ENCODE results near the gene TAF3. TPM values are rescaled to one million over a fixed set of nuclear protein-coding genes. Genes with fewer than 3 reads are reported as not detected.

The TAF3 gene
- total RNA-seq, 1 donor from 2014 or later, result 12.4 TPM

DNA sequence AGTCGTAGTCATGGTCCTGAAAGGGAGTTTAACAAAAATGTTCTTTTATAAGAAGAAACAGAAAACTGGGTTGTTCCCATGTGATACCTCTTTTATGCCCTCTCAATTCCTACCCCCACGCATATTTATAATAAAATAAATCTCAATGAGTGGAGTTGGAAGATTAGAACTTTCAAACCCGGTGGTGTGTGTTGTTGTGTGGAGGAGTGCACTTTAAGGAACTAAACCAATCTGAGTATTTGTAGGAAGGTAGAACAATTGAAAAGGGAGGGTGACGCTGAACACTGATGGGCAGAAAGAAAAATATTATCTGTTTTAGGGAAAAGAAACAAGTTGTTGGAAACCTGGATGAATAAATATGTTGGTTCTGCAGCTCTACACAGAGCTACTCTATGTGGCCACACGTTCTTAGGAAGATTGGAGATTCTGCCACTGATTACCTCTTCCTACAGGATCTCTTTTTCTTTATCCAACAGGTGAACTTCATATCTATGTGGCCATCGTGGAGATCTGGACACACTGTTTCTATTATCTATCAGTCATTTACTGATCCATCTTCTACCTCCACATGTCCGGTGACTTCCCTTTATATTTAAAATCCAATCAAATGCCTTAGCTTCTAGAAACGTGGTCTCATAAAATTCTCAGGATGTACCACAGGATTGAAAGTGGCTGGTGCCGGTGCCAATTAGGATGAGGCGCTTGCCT is 223.1 kb downstream of the TAF3 start:
- no peak for DNase-seq (ENCODE audit: low spot score)
- intact Hi-C loops (cut with DNase I), result no loop called here

DNA sequence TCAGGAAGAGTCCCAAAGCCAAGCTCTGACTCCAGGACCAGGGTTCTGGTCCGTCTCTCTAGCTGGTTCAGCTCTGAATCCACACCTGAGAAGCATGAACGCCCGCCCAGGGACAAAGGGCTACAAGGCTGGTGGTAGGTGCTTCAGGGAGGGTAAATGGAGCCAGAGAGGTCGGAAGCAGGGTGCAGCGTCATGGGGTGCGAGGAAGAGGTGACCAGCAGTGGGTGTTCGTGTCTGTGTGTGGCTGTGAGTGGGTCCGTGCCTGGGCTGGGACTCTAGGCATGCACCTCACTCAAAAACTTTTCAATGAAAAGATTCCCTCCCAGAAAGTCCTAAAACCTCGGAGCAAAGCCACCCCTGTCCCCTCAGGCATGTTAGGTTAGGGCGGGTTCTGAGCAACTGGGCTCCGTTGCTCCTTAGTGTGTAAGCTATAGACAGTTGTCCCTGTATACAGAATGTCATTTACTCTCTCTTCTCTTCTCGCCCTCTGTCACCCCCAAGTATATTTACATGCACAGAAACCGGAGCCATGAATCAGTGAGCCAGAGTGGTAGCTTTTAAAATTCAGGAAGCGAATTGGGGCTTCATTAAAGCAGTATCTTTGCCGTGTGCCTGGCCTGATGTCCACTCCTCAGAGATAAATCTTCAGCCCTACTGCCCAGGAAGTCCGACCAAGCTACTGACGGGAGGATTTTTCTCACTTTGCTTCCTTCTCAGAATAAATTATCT is 223.9 kb downstream of the TAF3 start:
- intact Hi-C loops (cut with DNase I), result no loop called here
- peak; percentile 63 for DNase-seq (ENCODE audit: low spot score)

DNA sequence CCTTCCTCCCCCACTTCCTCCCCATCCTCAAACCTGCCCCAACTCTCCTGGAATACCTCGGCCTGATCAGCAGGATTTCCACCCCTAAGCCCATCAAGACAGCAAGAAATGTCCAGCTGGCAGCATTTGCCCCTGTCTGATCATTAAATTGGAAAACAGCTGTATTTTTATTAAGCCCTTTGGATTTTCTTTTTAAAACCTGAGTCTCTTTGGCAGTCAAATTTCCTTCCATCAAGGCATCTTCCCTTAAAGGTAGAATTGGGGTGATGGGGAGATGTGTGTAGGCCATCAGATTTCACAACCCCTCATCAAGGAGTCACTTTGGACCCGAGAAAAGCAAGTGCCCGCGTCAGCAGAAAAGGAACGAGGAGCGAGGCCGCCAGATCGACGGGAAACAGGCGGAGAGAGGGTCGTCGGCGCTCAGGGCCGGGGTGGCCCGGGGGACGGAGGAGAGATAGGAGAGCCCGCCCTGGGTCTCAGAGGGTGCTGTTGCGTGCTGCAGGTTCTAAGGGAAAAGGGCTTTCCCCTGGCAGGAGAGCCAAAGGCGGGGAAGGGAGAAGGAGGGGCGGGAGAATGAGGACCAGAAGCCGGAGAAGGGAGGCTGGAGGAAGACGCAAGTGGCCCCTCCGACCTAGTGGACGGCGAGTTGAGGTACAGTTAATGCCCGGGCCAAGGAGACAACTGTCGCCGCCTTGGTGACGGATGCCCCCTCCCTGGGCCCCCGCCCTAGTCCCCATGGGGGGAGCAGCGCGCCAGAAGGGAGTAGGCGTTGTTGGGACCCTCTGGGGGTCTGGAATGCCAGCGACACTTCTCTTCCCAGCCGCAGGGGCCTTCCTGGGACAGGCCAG is 224.6 kb downstream of the TAF3 start:
- intact Hi-C loops (cut with DNase I), result no loop called here
- DNase-seq (ENCODE audit: low spot score), result peak; percentile 31

DNA sequence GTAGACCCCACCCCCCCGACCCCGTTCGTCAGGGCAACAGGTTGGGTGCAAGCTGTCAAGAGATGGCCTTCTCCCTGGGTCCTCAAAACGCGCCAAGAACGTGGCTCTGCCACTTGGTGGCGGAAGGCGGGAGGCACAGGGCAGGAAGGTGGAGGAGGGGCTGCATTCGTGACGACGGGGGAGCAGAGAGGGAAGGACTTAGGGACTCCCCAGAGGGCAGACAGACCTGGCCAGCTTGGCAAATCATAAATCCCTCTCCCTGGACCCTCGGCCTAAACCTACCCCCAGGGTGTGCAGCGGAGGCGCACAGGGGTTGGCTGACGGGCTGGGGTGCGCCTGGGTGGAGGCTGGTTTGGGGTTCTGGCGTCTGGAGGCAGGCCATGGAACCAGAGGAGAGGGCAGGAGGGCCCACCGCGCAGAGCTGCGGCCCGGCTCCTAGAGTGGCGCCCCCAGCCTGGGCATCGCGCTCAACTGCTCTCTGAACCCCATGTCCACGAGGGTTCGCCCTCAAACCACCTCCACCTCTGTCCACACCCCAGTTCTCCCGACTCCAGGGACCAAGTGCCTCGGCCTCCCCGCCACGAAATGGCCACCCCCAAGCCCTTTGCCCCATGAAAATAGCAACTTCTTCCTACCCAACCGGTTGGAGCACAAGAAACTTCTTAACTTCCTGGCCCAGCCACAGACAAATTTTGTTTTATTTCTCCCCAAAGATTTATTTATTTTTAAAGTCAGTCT is 225.4 kb downstream of the TAF3 start:
- intact Hi-C loops (cut with DNase I), result no loop called here
- DNase-seq (ENCODE audit: low spot score), result peak; percentile 72

DNA sequence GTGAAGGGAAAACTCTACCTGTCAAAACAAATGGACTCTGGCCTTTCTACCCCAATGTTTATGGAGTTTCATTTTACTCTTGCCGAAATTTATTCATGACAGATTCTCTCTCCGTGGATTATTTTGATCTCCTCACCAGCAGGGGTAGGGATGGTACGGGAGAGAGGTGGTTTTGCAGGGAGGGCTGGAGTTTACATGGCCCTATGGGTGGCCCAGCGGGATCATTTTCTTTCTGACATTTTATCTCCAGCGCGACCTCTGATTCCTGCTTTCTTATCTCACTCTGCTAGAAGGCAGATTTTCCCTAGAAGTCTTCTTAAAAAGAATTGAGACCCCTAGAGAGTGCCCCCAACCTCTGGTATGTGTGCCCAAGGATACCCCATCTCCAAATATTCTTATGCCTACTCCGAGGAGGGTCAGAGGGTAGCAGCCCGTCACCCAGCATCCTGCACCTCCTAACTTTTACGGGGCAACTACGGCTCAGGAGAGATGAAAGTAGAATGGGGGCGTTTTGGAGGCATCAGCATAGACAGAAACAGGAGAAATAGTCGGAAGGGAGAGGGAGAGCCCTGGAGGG is 226.1 kb downstream of the TAF3 start:
- DNase-seq (ENCODE audit: low spot score), result peak; percentile 4
- intact Hi-C loops (cut with DNase I), result no loop called here

DNA sequence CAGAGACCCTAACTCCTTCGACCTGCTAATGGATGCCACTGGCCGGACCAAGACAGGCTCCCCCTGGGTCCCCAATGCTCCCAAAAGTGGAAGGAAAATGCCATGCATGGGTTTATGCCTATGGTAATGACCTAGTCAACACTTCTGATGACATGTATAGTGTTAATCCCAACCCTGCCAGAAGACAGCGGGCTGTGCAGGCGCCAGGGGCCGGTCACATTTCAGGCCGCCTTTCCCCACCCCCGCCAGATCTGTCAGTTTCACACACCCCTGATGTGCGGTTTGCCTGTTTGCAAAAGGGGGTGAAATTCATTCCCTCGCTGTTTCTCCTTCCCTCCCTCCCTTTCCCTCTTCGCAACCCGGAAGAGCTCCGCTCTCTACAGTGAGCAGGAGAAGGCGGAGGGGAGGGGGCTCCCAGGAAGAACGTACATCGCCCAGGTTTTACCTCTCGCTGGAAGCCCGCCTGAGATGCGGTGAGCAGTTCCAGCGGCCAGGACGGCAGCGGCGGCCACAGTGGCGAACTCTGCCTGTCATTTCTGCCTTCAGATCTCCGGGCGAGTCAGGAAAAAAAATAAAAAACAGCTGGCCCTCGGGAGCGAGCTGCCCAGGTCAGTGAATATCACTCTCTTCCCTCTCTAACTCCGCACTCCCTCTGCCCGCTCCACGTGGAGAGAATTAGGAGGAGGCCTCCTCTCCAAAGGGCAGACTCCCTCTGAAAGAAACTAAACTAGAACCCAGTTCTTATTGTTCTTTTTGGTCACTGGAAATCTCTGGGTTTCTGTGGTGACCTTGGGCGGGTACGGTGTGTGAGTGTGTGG is 226.8 kb downstream of the TAF3 start:
- intact Hi-C loops (cut with DNase I), result no loop called here
- DNase-seq (ENCODE audit: low spot score), result peak; percentile 68

DNA sequence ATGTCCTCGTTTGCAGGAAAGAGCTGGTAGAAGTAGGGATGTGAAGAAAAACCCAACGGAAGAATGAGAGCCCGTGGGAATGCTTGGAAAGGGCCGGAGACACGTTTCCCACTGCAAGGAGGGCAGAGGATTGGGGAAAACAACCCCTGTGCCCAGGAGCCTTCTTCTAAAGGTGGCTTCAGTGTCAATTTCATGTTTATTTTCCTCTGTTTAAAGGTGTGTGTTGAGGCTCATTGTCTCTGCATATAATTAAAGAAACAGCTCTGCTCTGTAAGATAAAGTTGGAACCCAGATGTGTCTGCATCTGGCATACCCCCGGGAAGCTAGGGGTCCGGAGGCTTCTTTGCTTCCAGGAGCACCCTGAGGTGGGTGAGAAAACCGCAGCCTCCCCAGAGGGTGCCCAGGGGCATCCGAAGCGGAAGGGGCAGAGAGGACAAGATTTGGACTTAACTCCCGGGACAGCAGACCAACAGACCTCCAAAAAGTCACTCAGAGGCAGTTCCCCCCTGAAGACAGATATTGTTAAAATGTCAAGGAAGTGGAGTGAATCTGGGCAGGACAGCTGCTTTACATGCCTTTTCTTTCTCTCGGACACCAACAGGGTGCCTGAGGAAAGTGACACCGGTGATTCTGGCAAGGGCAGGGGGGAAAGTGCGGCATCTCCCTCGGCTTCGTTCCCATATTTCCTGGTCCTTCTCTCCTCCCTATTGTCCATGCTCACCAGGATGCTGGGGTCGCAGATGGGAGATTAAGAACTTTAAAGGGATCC is 227.6 kb downstream of the TAF3 start:
- intact Hi-C loops (cut with DNase I), result no loop called here
- no peak for DNase-seq (ENCODE audit: low spot score)

DNA sequence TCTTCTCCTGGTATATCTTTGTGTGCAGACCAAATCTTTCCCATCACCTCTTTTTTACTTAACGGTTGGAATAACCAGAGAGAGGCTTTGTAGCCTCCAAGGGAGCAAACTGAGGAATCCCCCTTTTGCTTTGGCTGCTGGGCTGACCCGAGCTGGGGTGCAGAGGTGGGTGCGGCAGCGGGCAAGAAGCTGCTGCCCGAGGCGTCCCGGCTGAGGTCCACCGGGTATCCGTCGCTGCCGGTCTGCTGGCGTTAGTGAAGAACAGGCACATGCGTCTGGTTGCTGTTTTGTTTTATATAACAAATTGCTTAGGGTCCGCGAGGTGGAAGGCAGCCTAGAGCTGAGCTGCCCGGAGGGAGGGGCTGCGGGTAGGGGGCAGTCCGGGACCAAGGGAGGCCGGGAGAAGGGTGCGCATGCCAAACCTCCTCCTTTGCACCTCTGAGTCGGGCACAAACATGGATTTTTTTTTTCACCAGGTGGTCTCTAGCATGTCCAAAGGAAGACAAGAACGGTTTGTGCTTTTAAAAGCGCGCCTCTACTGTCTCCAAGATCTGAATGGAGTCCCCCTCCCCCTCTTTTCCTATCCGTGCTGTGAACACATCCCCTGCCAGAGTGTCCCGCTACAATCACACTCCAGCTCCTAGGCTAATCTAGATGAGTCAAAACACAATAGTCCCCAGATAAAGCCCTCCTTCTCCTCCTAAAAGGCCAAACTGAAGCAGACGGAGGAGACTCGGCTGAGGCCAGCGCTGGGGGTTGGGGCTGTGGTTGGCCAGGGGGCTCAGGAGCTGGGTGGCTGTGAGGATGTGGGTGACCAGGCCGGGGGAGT is 229.4 kb downstream of the TAF3 start:
- DNase-seq (ENCODE audit: low spot score), result no peak
- intact Hi-C loops (cut with DNase I), result no loop called here

DNA sequence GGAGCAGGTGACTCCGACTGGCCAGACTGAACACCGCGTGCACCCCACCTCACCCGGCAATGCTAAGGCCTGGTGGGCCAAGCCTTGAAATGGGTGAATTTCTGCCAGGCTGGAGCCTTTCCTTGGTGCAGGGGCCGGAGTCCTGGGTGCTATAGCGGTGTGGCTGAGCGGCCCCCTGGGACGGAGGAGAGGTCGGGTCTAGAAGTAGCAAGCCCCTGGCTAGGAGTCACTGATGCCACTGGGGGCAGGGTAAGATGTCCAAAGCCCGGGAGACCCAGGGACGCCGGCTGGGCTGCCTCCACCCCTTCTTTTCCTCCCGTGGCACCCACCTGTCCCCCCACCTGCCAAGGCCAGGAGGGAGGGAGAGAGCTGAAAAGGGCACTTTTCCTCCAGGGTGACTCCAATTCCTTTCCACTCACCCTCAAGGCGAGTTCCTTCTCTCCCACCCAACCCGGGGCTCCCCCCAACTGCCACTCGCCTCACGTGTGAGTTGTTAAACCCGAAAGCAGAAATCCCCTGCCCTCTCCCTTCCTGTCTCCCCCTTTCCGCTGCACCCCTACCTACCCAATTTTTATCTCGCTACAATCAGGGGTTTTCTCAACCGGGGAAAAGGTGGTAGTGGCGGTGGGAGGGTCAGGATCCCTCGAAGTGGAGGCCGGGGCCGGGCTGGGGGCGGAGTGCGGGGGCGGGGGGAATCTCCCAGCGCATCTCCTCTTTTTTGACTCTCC is 230.1 kb downstream of the TAF3 start:
- intact Hi-C loops (cut with DNase I), result no loop called here
- DNase-seq (ENCODE audit: low spot score), result no peak

DNA sequence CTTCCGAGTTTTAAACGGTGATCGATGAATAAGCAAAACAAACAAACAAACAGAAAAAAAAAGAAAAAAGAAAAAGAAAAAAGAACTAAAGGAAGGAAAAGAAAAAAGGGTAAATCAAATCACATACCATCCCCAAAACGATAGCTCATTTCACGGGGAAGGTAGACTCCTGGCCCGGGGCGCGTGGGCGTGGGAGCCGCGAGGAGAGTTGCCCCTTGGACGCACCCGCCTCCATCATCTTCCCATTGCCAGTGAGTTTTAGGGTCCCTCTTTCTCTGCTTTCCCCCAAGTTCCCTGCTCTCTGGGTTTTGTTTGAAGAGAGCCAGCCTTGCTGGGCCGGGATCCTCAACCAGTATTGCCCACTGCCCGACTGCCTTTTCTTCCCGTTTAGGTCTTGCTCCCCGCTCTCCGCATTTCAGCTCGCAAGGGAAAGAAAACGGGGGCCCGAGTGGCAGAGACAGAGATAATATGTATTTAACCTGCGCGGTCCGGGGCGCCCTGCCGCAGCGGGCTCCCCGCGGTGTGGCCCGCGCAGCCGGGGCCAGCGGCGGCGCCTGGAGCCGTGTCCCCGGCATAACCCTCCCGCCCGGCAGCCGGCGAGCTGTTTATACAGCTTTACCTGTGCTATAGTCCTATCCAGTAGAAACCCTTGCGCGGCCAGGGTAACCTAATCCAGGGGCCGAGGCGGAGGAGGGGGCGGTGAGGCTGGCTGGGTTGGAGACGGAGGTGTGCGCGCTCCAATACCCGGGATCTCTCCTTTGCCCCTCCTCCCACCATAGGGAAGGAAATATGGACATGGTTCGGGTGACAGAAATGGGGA is 230.9 kb downstream of the TAF3 start:
- no peak for DNase-seq (ENCODE audit: low spot score)
- intact Hi-C loops (cut with DNase I), result no loop called here

DNA sequence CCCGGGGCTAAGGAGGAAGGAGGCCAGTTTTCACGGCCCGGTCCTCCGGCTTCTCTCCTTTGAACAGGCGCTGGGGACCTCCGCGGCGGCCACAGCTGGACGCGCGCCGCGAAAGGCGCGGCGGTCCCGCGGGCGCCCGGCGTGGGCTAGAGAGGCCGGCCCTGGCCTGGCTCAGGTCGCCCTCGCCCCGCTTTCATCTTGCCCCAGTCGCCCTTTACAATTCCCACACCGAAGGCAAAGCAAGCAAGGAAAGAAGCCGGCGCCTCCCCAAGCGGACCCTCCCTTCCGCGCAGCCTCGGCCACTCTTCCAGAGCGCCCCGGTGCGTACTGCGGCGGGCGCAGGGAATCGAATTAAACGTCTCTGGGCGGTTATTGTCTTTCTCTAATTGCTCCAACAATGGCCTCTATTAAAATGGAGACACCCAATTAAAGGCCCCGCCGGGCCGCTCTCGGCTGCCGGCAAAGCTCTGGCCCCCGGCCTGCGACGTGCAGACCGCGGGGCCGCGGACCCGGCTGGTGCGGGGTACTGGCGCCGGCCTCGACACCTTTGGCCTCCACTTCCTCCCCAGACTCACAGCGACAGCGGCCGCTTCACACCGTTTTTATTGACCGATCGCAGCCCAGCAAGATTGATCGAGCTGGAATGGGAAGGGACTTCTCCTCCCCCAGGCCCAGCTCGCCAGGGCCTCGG is 231.7 kb downstream of the TAF3 start:
- DNase-seq (ENCODE audit: low spot score), result no peak
- intact Hi-C loops (cut with DNase I), result no loop called here

DNA sequence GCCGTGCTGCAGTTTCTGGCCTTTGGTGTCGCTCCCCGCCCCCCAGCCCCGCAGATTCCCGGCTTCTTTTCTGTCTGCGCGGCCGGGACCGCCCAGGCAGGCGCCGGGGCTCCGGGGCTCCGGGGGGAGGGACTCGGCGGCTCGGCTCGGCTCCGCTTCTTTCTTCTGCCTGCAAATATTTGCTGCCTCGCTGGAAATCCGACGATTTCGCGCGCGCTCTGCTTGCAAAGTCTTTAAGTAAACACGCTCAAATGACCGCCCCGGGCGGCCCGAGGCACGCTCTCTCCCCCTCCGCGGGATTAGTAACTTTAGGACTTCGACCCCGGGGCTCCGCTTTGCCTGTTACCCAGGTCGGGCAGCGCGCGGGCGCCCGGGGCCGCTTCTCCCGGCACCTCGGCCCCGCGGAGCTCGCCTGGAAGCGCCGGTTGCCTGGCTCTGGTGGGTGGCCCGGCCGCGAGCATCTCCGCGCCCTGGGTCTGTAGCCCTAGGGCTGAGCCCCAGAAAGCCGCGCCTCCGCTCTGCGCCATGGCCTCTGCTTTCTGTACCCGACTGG is 232.3 kb downstream of the TAF3 start:
- intact Hi-C loops (cut with DNase I), result no loop called here
- DNase-seq (ENCODE audit: low spot score), result no peak

DNA sequence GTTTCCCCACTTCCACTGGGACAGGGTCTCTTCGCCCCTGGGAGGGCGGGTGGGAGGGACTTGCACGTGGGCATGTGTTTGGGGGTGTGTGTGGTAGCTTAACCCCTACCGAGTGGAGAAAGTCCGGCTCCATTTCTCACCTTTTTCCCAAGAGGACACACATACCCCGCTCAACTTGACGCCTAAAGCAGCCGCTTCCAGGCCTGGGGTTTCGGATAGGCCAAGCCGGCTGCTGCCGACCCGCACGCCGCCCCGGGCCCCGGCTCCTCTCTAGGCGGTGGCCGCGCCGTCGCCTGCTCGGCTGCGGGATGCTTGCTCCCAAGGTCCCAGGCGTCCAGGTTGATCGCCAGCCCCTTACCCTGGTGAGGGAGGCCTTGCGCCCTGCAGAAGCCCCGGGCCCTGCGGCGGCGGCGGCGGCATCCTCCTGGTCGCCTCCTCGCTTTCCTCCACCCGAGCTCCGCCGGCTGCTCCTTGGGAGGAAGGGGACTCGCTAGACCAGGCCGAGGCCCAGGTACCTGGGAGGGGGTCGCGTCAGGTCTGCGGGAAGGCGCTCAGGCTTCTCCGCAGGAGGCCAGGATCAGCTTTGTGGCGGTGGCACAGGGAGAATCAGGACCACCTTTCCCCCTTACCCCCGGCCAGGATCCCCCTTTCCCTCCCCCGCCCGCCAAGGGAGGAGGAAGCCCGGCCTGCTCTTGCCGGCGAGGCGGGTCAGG is 233.0 kb downstream of the TAF3 start:
- intact Hi-C loops (cut with DNase I), result no loop called here

DNA sequence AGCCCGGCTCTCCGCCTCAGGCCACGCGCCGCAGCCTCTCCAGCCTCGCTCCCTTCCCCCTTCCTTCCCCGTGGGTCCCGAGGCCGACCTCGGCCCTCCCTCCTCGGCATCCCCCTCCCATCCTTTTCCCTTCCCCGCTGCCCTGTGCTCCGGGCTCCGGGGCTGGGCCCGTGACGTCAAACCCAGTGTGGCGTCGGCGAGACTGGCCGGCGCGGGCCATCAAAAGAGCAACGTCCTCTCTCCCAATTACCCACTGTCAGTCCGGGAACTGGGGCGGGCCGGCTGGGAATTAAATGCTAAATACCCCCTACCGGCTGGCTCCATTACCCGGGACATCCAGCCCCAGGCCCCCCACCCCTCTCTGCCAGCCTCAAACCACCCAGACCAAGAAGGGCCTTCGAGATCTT is 233.5 kb downstream of the TAF3 start:
- intact Hi-C loops (cut with DNase I), result no loop called here
- DNase-seq (ENCODE audit: low spot score), result no peak

More for the DNA sequence above, 233.0 kb downstream of the TAF3 start:
- no peak for DNase-seq (ENCODE audit: low spot score)

Data from cardiac septum (tissue), 1 donor.